ENCODE measurements around the gene DHX16. TPM values are rescaled to one million over a fixed set of nuclear protein-coding genes. Genes with fewer than 3 reads are reported as not detected.
"Not testable (repeated sequence)": the region's sequence is repeated elsewhere in the genome, so short reads cannot be mapped to it uniquely, and the experiment has no call there.

The DHX16 gene
- total RNA-seq, 6 donors from 2014 or later: 28.1 to 60.8 (median 31.8) TPM

GRCh38 chr6:30719791-30720737 lies 47.3 kb upstream of the DHX16 start, which contains the start of gene TUBB:
TSS of gene TUBB (plus strand) at chr6:30720352. CDS start at chr6:30720507, 155 bp downstream.
- Histone ChIP-seq H3K4me1 (peaks cover 41 to 61% (median 60%) of the 10 kb centered on the region in 4 donors), H3K4me3 (peak within 1 kb of the TSS; percentile 64 to 87 (median 76)), H3K36me3 (peaks cover 20 to 30% (median 25%) of the 10 kb centered on the region in 4 donors), H3K9me3 (no peaks in the 10 kb centered on the region), H3K27ac (peak within 1 kb of the TSS; percentile 91 to 95 (median 92)), H3K27me3 (no peaks in the 10 kb centered on the region)
- DNase-seq (peak; percentile 99), ATAC-seq (ENCODE audit: low FRiP score in 2 of 2) (peak; percentile 85 to 93)
- TF ChIP-seq POLR2A (IDR thresholded peaks at IDR 0.05) (peak in 3 of 4 donors; percentile 74 to 93 (median 77)), POLR2AphosphoS5 (IDR thresholded peaks at IDR 0.05) (peak; percentile 94 to 97), EP300 (IDR thresholded peaks at IDR 0.05) (peak in 1 of 4 donors; percentile 43), CTCF (IDR thresholded peaks at IDR 0.05) (peak in 4 of 6 experiments; percentile 21 to 39 (median 25))
- WGBS, 2 donors: 0 to 1% methylated on average over 38 of the region's 38 CpGs

GRCh38 chr6:30719356-30719755 lies 46.5 kb upstream of the DHX16 start:
- no peak for ATAC-seq (ENCODE audit: low FRiP score in 2 of 2)
- H3K9me3 ChIP-seq: no peaks in the 10 kb centered on the region
- peaks cover 41 to 57% (median 55%) of the 10 kb centered on the region in 4 donors for H3K4me1 ChIP-seq
- WGBS, 2 donors: 18 to 20% methylated on average over 8 of the region's 8 CpGs
- H3K27ac ChIP-seq: peak overlapping the region; percentile 85 to 95 (median 92)
- H3K36me3 ChIP-seq: peaks cover 14 to 28% (median 18%) of the 10 kb centered on the region in 4 donors
- no peaks in the 10 kb centered on the region for H3K27me3 ChIP-seq
- DNase-seq: no peak
- H3K4me3 ChIP-seq: peak overlapping the region in 3 of 4 donors; percentile 64 to 87 (median 77)
- TF ChIP-seq POLR2AphosphoS5 (IDR thresholded peaks at IDR 0.05) (no peak), EP300 (IDR thresholded peaks at IDR 0.05) (no peak), CTCF (IDR thresholded peaks at IDR 0.05) (no peak), POLR2A (IDR thresholded peaks at IDR 0.05) (no peak)

- 76 to 80% methylated on average over 37 of the region's 37 CpGs for WGBS, 2 donors
- peak in 2 of 6 experiments; percentile 0 to 2 for TF ChIP-seq CTCF (IDR thresholded peaks at IDR 0.05)
- peak overlapping the region in 3 of 4 donors; percentile 61 to 76 (median 63) for H3K4me3 ChIP-seq
- H3K9me3 ChIP-seq; ATAC-seq (ENCODE audit: low FRiP score in 2 of 2); DNase-seq; H3K27me3 ChIP-seq: not testable (repeated sequence)
- peak overlapping the region; percentile 88 to 93 (median 92) for H3K27ac ChIP-seq
- peaks cover 41 to 44% (median 44%) of the 10 kb centered on the region in 4 donors for H3K4me1 ChIP-seq
- H3K36me3 ChIP-seq: peaks cover 1 to 26% (median 11%) of the 10 kb centered on the region in 4 donors
These were observed 45.3 kb upstream of the DHX16 start for GRCh38 chr6:30717845-30718720.

- Histone ChIP-seq H3K9me3 (no peaks in the 10 kb centered on the region), H3K27ac (peak within 1 kb of the TSS; percentile 91 to 93 (median 92)), H3K4me3 (peak within 1 kb of the TSS; percentile 52 to 76 (median 62)), H3K36me3 (peaks cover 0 to 26% (median 14%) of the 10 kb centered on the region in 4 donors), H3K27me3 (no peaks in the 10 kb centered on the region), H3K4me1 (peaks cover 35 to 37% (median 37%) of the 10 kb centered on the region in 4 donors)
- DNase-seq (peak; percentile 96 to 100), ATAC-seq (ENCODE audit: low FRiP score in 2 of 2) (peak; percentile 91 to 97)
- 1 to 3% methylated on average over 16 to 45 of the region's 48 CpGs for WGBS, 2 donors
- TF ChIP-seq CTCF (IDR thresholded peaks at IDR 0.05): peak in 5 of 6 experiments; percentile 44 to 77 (median 64)
- TF ChIP-seq POLR2AphosphoS5 (IDR thresholded peaks at IDR 0.05): peak; percentile 97
- peak in 1 of 4 donors; percentile 2 for TF ChIP-seq EP300 (IDR thresholded peaks at IDR 0.05)
- TF ChIP-seq POLR2A (IDR thresholded peaks at IDR 0.05): peak in 3 of 4 donors; percentile 21 to 89 (median 61)
These were observed 44.5 kb upstream of the DHX16 start, which contains the start of gene MDC1 for GRCh38 chr6:30717129-30717844. TSS of gene MDC1 (minus strand) at chr6:30717281. CDS start at chr6:30715175, 2,106 bp downstream.

Data from upper lobe of left lung (tissue), 6 donors.